HG02798 (cell line): Measurements from ENCODE around the gene CRTAP.
A peak's percentile ranks its signal among the peaks of the same experiment; 100 is the strongest.
"Not testable (repeated sequence)": the region's sequence is repeated elsewhere in the genome, so short reads cannot be mapped to it uniquely, and the experiment has no call there.

Source experiments
- ATAC-seq: cut with Tn5 transposase; IDR thresholded peaks from one replicate; pipeline ENCODE4 v1.9.1; 2021; ENCODE audit warnings: mild to moderate bottlenecking; ENCODE audit not compliant: unreplicated experiment, poor library complexity

Gene CRTAP

DNA sequence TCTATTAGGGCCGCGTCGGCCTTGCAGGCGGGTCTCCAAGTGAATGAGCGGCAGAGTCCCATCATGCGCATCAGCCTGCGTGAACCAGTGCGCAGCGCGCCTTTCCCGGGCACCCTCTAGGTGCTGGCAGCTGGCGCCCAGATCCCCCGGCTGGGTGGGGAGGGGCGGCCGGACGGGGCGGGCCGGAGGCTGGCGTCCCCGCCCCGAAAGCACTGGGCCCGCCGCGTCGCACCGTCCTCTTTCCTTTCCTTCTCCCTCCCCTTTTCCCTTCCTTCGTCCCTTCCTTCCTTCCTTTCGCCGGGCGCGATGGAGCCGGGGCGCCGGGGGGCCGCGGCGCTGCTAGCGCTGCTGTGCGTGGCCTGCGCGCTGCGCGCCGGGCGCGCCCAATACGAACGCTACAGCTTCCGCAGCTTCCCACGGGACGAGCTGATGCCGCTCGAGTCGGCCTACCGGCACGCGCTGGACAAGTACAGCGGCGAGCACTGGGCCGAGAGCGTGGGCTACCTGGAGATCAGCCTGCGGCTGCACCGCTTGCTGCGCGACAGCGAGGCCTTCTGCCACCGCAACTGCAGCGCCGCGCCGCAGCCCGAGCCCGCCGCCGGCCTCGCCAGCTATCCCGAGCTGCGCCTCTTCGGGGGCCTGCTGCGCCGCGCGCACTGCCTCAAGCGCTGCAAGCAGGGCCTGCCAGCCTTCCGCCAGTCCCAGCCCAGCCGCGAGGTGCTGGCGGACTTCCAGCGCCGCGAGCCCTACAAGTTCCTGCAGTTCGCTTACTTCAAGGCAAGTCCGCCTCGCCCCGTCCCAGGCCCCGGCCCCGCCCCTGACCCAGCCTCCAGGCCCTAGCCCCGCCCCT lies at the start of gene CRTAP:
Gene CRTAP, plus strand, starts transcription at position 243 of the 850 bp plus-strand sequence. Its CDS starts 64 bp downstream, at position 307.
- peak; percentile 86 for ATAC-seq

DNA sequence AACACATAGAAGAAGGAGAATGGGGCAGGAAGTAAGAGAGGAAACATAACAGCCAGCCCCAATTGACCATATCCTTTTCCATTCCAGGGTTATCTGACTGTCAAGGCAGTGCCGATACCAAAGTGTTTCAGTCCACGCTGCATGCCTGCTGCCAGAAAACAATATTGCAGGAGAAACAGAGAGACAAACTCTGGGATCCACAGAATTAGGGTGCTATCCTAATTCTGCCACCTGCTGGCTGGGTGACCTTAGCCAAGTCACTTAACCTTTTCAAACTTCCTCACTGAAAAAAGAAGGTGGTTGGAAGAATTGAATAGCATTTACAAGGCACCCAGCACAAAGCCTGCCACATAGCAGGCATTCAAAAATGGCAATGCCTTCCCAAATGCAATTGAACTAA lies 48.9 kb upstream of the CRTAP start:
- ATAC-seq, result no peak

DNA sequence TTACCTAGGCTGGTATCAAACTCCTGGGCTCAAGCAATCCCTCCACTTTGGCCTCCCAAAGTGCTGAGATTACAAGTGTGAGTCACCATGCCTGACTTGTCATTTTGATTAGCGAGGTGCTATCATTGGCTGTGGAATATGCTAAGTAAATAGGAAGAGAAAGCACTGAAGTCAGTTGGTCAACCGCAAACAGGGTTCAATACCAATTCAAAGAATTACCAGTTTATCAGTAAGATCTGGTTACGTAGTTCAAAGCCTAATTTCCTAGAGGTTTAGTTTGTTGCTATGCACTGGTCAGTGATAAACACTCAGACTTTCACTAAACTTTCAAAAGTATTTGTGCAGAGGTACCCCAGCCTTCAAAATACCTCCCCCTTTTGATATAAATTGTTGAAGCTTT lies 46.3 kb upstream of the CRTAP start:
- no peak for ATAC-seq

DNA sequence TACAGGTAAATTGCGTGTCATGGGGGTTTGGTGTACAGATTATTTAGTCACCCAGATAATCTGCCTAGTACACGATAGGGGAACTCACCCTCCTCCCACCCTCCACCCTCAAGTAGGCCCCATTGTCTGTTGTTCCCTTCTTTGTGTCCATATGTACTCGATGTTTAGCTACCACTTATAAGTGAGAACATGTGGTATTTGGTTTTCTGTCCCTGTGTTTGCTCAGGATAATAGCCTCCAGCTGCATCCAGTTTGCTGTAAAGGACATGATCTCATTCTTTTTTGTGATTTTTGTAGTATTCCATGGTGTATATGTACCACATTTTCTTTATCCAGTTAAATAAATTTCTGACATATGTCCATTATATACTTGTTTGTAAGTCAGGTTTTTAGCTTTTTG lies 44.0 kb upstream of the CRTAP start:
- ATAC-seq, result not testable (repeated sequence)

DNA sequence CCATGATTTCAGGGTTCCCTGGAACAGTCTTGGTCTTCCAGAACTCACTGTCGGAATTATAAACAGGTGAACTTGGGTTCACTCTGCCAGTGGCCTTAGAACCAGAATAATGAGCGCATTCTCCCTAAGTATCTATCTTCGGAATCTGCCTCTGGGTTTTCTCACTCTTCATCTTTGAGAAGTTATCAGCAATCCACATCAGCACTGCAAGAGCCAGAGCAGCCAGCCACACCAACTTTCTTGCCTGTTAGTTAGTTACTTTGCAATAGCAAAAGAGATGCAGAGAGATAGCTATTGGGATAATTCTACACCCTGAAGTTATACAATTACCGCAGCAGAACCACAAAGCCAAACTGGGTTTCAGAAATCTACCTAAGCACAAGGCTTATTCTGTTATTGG lies 42.6 kb upstream of the CRTAP start:
- no peak for ATAC-seq

DNA sequence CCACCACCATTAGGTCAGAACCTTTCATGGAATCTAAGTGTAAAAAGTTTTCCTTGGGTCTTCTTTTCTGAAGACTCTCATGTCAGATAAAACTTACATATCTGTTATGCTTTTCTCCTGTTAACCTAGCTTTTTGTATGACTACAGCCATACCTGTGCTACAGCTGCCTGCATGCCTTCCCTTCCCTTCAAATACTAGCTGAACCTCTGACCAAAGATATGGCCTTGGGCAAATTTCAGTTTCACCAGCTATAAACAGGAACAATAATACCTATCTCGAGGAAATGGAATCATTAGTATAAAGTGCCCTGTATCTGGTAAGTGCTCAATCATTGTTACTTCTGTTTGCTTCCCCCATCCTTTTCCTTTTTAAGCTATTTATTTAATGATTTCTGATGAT lies 41.9 kb upstream of the CRTAP start:
- ATAC-seq, result no peak

DNA sequence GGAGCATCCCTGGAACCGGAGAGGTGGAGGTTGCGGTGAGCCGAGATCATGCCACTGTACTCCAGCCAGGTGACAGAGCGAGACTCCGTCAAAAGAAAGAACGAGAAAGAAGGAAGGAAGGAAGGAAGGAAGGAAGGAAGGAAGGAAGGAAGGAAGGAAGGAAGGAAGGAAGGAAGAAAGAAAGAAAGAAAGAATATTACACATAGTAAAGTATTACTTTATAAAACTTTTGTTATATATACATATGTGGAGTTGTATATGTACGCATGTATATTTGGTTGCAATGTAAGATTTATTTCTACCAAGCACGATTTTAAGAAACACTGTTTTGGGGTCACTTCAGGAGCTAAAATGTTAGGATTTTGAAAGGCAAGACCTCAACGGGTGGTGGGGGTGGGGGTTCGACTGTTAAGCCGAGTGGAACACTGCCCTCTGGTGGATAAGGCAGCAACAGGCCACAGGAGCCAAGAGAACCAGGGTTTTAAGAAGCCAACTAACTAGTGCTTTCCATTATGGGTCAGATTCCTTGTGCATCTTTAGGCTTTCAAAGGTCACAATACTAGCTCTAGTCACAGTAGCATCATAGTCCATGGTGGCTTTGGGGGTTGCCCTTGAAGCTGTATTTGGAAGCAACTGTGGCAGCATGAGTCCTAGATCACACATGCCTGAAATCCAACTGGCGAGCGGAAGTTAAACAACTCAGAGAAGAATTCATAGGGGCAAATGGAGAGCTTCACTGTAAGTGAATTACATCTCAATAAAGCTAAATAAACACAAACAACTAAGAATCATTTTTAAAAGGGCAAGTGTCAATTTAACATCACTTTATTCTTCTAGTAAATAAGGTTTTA lies 39.4 kb upstream of the CRTAP start:
- ATAC-seq, result no peak

DNA sequence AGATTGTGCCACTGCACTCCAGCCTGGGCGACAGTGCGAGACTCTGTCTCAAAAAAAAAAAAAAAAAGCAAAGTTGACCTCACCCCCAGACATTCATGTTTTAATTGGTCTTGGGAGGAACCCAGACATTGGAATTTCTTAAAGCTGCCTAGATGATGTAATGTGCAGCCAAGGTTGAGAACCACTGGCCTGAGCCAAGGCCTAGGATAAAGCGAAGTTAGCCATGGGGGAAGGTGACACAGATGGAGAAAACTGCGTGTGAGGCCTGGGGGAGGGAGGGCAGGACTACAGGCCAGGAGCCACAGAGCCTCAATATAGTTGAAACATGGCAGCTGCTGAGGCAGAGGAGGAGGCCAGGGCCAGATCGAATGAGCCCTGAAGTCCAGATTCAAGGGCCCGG lies 37.8 kb upstream of the CRTAP start:
- ATAC-seq, result no peak

DNA sequence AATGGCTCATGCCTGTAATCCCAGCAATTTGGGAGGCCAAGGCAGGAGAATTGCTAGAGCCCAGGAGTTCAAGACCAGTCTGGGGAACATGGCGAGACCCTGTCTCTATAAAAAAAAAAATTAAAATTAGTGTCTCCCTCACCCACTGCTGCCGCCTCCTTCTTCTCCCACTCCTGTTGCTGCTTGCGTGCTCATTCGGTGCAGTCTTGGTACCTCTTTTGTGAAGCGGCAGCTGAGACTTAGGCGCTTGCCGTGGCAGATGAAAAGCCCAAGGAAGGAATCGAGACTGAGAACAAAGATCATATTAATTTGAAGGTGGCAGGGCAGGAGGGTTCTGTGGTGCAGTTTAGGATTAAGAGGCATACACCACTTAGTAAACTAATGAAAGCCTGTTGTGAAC lies 36.9 kb upstream of the CRTAP start:
- no peak for ATAC-seq

DNA sequence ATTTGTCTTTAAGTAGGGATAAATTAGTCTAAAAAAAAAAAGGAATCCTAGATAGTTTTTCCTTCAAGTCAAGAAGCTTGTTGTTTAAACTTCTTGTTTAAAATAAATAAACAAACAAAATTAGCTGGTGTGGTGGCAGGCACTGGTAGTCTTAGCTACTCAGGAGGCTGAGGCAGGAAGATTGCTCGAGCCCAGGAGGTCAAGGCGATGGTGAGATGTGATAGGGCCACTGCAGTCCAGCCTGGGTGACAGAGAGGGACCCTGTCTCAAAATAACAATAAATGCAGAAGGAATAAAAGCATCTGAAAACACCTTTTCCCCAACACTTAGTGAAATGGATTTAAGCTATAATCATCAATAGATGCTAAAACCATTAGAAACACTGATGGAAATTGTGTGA lies 35.8 kb upstream of the CRTAP start:
- no peak for ATAC-seq

DNA sequence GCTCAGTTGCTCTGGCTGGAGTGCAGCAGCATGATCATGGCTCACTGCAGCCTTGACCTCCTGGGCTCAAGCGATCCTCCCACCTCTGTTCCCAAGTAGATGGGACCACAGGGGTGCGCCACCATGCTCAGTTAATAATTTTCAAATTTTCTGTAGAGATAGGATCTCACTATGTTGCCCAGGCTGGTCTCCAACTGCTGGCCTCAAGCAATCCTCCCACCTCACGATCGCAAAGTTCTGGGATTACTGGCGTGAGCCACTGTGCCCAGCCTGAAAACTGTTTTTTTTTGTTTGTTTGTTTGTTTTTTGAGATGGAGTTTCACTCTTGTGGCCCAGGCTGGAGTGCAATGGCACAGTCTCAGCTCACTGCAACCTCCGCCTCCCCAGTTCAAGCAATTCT lies 34.0 kb upstream of the CRTAP start:
- not testable (repeated sequence) for ATAC-seq

DNA sequence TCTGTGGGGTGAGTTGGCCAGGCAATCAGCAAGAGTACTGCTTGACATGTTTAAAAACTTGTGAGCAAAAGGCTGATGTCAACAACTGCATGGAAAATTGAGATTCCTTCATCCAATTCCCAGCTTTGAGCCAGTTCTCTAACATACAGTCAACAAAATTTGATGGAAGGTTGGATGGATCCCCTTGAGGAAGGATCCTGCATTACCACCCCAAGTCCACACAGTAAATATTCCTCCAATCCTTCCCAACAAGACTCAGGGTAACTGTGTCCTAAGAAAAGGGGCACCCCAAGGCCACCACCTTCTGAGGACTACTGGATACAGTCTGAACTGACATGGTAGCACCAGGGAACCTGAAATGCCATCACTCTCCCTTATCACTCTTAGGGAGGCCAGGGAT lies 32.0 kb upstream of the CRTAP start:
- ATAC-seq, result no peak

DNA sequence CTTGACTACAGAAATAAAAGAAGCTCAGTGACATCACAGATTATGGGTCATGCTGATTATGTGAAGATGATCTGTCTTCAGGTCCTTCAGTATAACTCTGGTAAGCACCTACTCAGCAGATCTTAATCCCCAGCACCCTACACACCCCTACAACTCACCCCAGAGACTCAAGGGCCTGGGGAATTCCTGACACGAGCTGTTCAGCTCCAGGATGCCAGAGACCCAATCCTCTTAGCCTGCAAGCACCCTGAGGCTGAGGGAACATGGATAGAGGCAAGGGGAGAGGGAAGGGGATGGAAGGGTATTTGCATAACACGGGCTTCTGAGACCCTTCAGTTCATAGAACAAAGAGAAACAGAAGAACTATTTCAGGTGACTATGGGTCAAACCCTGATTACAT lies 29.9 kb upstream of the CRTAP start:
- ATAC-seq, result no peak

DNA sequence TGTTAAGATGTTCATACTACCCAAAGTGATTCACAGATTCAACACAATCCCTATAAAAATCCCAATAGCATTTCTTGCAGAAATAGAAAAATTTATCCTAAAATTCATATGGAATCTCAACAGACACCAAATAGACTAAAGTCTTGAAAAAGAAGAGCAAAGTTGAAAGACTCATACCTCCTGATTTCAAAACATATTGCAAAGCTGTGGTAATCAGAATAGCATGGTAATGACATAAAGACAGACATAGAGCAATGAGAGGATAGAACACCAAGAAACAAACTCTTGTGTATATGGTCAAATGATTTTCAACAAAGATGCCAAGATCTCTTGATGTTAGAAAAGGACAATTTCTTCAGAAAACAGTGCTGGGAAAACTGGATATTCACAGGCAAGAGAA lies 25.1 kb upstream of the CRTAP start:
- no peak for ATAC-seq

DNA sequence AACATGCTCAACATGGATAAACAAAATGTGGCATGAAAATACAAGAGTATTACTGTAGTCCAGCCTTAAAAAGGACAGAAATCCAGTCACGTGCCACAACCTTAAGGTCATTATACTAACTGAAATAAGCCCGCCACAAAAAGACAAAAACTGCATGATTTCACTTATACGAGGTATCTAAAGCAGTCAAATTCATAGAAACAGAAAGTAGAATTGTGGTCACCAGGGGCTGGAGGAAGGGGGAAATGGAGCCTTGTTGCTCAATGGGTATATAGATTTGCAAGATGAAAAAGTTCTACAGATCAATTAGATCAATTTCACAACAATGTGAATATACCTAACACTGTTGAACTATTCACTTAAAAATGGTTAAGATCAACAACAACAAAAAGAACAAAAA lies 24.3 kb upstream of the CRTAP start:
- peak; percentile 87 for ATAC-seq

DNA sequence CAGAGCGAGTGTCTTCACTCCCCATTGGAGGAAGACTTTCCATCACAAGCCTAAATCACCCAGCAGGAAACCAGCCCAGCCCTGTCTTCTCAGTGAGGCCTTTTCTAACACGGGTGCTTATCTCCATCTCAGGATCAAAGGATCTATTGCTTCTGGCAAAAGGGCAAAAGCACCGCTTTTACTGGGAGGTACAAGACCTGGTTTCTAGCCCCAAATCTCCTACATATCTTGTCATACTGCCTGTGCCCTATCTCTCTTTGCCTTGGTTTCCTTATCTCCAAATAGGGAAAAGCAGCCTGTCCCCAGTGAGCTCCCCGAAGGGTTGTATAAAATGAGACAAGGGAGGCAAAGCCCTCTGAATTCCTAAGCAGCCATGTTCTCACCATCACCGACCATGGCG lies 22.1 kb upstream of the CRTAP start:
- ATAC-seq, result no peak

DNA sequence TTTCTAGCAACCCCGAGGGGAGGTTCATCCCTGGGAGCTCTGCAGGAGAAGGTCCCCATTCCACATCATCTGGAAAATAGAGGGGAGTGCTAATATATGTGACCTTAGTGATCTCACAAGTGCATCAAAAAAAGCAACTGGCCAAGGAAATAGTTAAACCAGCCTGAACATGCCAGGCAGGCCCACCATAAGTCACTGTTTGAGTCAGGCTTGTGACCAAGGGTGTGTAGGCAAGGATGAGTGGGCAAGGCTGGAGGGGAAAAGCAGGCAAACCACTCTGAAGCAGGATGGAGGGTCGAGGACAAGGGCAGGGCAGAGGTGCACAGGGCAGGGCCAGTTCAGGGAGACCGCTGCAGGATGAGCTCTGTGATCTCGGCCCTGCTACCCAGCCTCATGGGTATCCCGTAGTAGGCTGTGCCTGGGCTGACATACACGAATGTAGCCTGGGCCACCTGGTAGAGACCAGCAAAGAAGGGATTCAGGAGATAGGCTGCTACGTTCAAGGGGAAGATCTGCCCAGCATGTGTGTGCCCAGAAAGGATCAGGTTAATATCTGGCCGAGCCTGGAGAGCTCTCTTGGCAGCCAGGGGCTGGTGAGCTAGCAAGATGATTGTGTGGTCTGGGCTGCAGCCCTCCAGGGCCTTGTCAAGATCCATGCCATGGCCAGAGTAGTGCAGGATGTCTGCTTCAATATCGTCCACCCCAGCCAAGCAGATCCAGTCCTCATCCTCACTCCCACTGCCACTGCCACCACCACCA lies 21.1 kb upstream of the CRTAP start:
- ATAC-seq, result no peak

DNA sequence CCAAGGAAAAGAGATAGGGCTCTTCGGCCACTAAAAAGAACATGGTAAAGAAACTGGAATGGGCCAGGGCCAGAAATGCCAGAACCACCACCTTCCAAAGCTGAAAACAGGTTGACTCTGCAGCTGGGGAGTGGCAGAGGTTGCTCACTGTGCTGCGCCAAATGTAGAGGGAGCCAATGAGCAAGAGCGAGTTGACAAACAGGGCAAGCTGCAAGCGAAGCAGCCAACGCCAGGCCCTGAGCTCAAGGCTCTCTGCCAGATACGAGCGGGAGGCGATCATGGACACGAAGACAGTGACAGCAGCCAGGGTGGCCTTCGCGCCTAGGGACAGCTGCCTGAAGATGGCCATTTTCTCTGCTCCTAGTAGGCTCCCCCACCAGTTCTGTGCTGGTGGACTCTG lies 20.0 kb upstream of the CRTAP start:
- ATAC-seq, result no peak

DNA sequence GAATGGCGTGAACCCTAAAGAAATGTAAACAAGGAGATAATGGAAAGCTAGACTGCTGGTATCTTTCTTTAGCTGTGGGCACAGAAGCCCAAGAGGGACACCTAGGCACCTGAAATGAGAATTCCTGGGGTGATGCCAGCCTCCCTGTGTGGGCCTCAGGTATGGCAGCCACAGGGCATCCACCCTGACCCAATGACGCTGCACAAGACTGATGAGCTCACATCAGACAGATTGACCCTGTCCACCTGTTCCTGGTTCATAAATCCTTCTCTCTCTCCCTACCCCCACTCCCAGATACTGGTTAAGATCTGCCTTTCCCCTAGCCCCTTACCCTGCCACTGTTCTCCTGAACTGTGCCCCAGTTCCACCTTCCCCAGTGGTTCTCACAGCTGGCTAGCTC lies 18.4 kb upstream of the CRTAP start:
- ATAC-seq, result no peak

DNA sequence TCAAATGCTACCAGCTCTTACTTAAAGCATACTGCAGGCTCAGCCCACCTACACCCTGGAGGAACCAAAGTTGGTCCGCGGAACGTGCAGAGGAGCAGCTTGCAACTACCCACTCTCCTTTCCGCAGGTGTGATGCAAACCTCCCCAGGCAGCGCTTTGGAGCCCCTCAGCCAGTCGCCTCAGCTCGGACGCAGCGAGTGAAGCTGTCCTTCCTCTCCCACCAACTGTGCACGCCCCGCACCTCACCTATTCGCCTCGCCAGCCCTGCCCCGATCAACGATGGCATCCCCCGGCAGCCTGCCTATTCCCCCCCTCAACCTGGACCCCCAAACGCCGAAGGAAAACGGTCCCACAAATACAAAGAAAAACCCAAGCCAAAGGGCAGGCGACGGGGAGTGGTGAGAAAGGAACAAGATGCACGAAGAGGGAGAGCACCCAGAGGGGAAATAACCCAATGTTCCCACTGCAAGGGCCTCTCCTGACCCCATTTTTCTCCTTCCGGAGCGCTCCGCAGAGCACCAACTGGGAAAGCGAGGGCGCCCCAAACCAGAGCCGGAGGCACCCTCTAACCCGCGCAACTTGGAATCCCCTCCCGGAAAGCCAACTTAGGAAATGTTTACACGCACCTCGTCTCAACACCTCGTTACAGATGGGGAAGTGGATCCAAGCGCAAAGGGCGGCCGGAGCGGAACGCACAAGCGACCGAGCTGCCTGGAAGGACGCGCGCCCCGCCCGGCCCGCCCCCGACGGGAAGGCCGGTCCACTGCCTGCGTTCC lies 17.5 kb upstream of the CRTAP start:
- peak; percentile 45 for ATAC-seq
